Caco-2 (cell line): ENCODE measurements around the gene AKAP12. TPM values are rescaled to one million over a fixed set of nuclear protein-coding genes. Genes with fewer than 3 reads are reported as not detected.

Experiments
- BruUV-seq: library from RNA; stranded (reverse); fragments of 400-500 nt; replicated peaks from 2 replicates; lab custom pipeline; 2021; lab: Mats Ljungman, UMichigan
- CTCF ChIA-PET: fragments of 300-600 bp; sonication (Branson Sonifier 250); formaldehyde crosslinking; loops from one replicate; lab custom pipeline; 2022; ENCODE audit warnings: antibody characterized with exemption; lab: Charles Lee
- POLR2A ChIA-PET: fragments of 300-600 bp; sonication (Branson Sonifier 250); formaldehyde crosslinking; loops from one replicate; lab custom pipeline; 2022; ENCODE audit warnings: antibody characterized with exemption; lab: Charles Lee
- DNase-seq, 2 experiments: peaks; one replicate each; pipeline versions ENCODE4 v3.0.0 to v3.0.0-alpha.2; 2020 to 2022
- H3K27me3 ChIP-seq: replicated peaks from 2 replicates; pipeline ENCODE4 v1.6.0; 2011; ENCODE audit warnings: low read length; ENCODE audit not compliant: control insufficient read depth, insufficient read depth
- H3K36me3 ChIP-seq: 2 replicates; pipeline ENCODE4 v1.5.1; 2011; ENCODE audit warnings: low read length; ENCODE audit not compliant: control insufficient read depth, insufficient read depth
- H3K4me1 ChIP-seq: fragments of 250-450 bp; sonication (Bioruptor Pico); 2 replicates; pipeline ENCODE4 v1.5.1; 2020; ENCODE audit warnings: mild to moderate bottlenecking
- H3K4me3 ChIP-seq: 2 replicates; pipeline ENCODE4 v1.5.1; 2011; ENCODE audit warnings: low read depth, mild to moderate bottlenecking, control low read depth, low read length
- H3K9me3 ChIP-seq: fragments of 250-450 bp; sonication (Bioruptor Pico); 2 replicates; pipeline ENCODE4 v1.5.1; 2020; ENCODE audit warnings: mild to moderate bottlenecking, moderate library complexity
- H3K27ac Mint-ChIP-seq: one replicate; pipeline ENCODE4 v1.8.0; 2022; ENCODE audit warnings: mixed read lengths; ENCODE audit not compliant: unreplicated experiment
- H3K27me3 Mint-ChIP-seq: one replicate; pipeline ENCODE4 v1.8.0; 2022; ENCODE audit warnings: mixed read lengths; ENCODE audit not compliant: insufficient read depth, unreplicated experiment
- H3K36me3 Mint-ChIP-seq: one replicate; pipeline ENCODE4 v1.8.0; 2022; ENCODE audit warnings: mild to moderate bottlenecking, mixed read lengths; ENCODE audit not compliant: insufficient read depth, unreplicated experiment
- H3K4me1 Mint-ChIP-seq: one replicate; pipeline ENCODE4 v1.8.0; 2022; ENCODE audit warnings: low read depth, mixed read lengths; ENCODE audit not compliant: unreplicated experiment
- H3K4me3 Mint-ChIP-seq: one replicate; pipeline ENCODE4 v1.8.0; 2022; ENCODE audit warnings: mild to moderate bottlenecking, moderate library complexity, mixed read lengths; ENCODE audit not compliant: unreplicated experiment
- H3K9me3 Mint-ChIP-seq: one replicate; pipeline ENCODE4 v1.8.0; 2022; ENCODE audit warnings: mixed read lengths; ENCODE audit not compliant: unreplicated experiment
- intact Hi-C: fragments of 100-400 bp; cut with micrococcal nuclease; formaldehyde crosslinking; loops from one replicate; pipeline ENCODE4 v1.10.0; 2022; ENCODE audit not compliant: unreplicated experiment
- total RNA-seq: library from RNA; stranded (reverse); gene quantifications from 2 replicates; pipeline ENCODE4 v1.2.3, GENCODE V29; 2022
- TF ChIP-seq, protein P1 (sequence below), 2 experiments: fragments of 200-600 bp in 1 of 2; IDR thresholded peaks; 1 replicate in 1 of 2; 2 replicates in 1 of 2; pipeline versions ENCODE4 v1.5.1 to v1.8.0; 2011 to 2022; ENCODE audit warnings: antibody characterized with exemption in 1 of 2, control low read depth in 1 of 2, inconsistent platforms in 1 of 2, low read depth in 1 of 2, low read length in 1 of 2, mild to moderate bottlenecking in 1 of 2, moderate library complexity in 1 of 2; ENCODE audit not compliant: insufficient read depth in 1 of 2, severe bottlenecking in 1 of 2, unreplicated experiment in 1 of 2

Gene AKAP12
- total RNA-seq, 1 experiment from 2014 or later: 0.93 TPM

DNA sequence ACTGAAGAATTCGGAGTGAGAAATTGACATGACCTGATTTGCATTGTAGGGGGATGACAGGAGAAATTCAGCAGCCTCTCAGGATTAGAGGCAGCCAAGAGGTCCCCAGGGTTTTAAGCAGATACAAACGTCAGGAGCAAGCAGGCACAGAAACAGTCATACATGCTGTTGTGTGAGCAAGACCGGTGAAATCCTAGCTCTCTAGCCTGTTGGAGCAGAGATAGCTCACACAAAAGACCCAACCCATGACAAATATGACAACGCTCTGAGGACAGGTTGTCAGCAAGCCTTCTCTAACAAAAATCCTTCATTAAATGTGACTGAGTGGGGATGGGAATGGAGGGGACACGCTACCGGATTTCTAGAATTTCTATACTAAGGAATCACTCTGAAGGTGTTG is 23.0 kb upstream of the AKAP12 start:
- no peaks in the 10 kb centered on the region for H3K27me3 ChIP-seq
- DNase-seq: no peak
- POLR2A ChIA-PET: no interaction called here
- intact Hi-C loops: no loop called here
- Mint-ChIP-seq H3K36me3 (no peaks in the 10 kb centered on the region), H3K4me3 (no peak overlapping the region), H3K4me1 (peaks cover 6% of the 10 kb centered on the region), H3K27ac (no peak overlapping the region), H3K27me3 (no peaks in the 10 kb centered on the region), H3K9me3 (no peaks in the 10 kb centered on the region)
- BruUV-seq: no TSS peak
- H3K9me3 ChIP-seq: no peaks in the 10 kb centered on the region
- TF ChIP-seq, protein P1, sequence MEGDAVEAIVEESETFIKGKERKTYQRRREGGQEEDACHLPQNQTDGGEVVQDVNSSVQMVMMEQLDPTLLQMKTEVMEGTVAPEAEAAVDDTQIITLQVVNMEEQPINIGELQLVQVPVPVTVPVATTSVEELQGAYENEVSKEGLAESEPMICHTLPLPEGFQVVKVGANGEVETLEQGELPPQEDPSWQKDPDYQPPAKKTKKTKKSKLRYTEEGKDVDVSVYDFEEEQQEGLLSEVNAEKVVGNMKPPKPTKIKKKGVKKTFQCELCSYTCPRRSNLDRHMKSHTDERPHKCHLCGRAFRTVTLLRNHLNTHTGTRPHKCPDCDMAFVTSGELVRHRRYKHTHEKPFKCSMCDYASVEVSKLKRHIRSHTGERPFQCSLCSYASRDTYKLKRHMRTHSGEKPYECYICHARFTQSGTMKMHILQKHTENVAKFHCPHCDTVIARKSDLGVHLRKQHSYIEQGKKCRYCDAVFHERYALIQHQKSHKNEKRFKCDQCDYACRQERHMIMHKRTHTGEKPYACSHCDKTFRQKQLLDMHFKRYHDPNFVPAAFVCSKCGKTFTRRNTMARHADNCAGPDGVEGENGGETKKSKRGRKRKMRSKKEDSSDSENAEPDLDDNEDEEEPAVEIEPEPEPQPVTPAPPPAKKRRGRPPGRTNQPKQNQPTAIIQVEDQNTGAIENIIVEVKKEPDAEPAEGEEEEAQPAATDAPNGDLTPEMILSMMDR (IDR thresholded peaks at IDR 0.05; ENCODE audit: insufficient read depth in 1 of 2, low read depth in 1 of 2, low read length in 1 of 2, severe bottlenecking in 1 of 2, unreplicated experiment in 1 of 2): no peak
- no peaks in the 10 kb centered on the region for H3K36me3 ChIP-seq
- no peak overlapping the region for H3K4me3 ChIP-seq
- H3K4me1 ChIP-seq: no peaks in the 10 kb centered on the region
- CTCF ChIA-PET: no interaction called here

DNA sequence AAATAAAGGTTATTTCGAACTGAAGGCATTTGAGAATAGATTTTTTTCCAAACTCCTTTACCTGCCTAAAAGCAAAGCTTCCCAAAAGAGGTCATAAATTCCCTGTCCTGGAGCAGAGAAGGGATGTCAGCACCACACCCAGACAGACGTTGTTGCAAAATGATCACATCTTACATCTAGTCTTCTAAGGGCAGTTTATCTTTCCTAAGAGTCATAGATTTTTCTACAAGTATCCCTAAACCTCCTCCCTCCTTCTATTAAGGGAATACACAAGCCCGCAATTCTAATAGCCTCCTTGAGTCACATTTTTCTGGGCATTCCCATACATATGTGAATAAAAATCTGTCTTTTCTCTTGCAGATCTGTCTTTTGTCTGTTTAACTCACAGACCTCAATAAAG is 20.6 kb upstream of the AKAP12 start:
- no peaks in the 10 kb centered on the region for H3K27me3 Mint-ChIP-seq
- intact Hi-C loops: no loop called here
- no peaks in the 10 kb centered on the region for H3K9me3 Mint-ChIP-seq
- no peak for DNase-seq
- ChIA-PET POLR2A (no interaction called here), CTCF (interaction anchor here (0.6 kb wide), 1 partner anchor 728 kb away, joined by 4 read pairs; no protein-coding TSS in a partner anchor)
- no peaks in the 10 kb centered on the region for H3K36me3 Mint-ChIP-seq
- Histone ChIP-seq H3K4me1 (no peaks in the 10 kb centered on the region), H3K36me3 (no peaks in the 10 kb centered on the region), H3K9me3 (no peaks in the 10 kb centered on the region), H3K27me3 (no peaks in the 10 kb centered on the region), H3K4me3 (no peak overlapping the region)
- H3K27ac Mint-ChIP-seq: no peak overlapping the region
- TF ChIP-seq, protein P1 (IDR thresholded peaks at IDR 0.05; ENCODE audit: insufficient read depth in 1 of 2, low read depth in 1 of 2, low read length in 1 of 2, severe bottlenecking in 1 of 2, unreplicated experiment in 1 of 2): no peak
- H3K4me3 Mint-ChIP-seq: no peak overlapping the region
- no TSS peak for BruUV-seq
- peaks cover 6% of the 10 kb centered on the region for H3K4me1 Mint-ChIP-seq

DNA sequence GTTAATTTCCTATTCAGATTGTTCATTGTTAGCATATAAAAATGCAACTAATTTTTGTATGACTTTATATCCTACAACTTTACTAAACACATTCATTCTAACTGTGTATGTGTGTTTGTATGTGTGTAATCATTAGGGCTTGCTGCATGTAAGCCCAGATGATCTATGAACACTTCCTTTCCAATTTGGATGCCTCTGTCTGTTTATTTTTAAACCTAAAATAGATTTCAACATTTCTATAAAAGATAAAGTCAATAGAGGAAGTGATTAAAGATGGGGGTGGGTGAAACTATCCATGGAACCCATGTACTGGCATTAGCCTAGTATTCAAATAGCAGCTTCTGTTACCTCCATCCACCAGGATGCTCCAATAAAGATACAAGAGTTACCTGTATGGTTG is 15.7 kb upstream of the AKAP12 start:
- no peaks in the 10 kb centered on the region for H3K36me3 ChIP-seq
- H3K4me1 Mint-ChIP-seq: no peaks in the 10 kb centered on the region
- H3K27me3 ChIP-seq: no peaks in the 10 kb centered on the region
- no peak overlapping the region for H3K4me3 Mint-ChIP-seq
- no peak for DNase-seq
- CTCF ChIA-PET: no interaction called here
- no TSS peak for BruUV-seq
- POLR2A ChIA-PET: no interaction called here
- no peak overlapping the region for H3K27ac Mint-ChIP-seq
- TF ChIP-seq, protein P1 (IDR thresholded peaks at IDR 0.05; ENCODE audit: insufficient read depth in 1 of 2, low read depth in 1 of 2, low read length in 1 of 2, severe bottlenecking in 1 of 2, unreplicated experiment in 1 of 2): no peak
- no peaks in the 10 kb centered on the region for H3K27me3 Mint-ChIP-seq
- intact Hi-C loops: no loop called here
- no peaks in the 10 kb centered on the region for H3K36me3 Mint-ChIP-seq
- H3K9me3 Mint-ChIP-seq: no peaks in the 10 kb centered on the region
- H3K4me1 ChIP-seq: no peaks in the 10 kb centered on the region
- no peak overlapping the region for H3K4me3 ChIP-seq
- no peaks in the 10 kb centered on the region for H3K9me3 ChIP-seq
